HepG2 (cell line): ENCODE data around the gene HOXC4. TPM values are rescaled to one million over a fixed set of nuclear protein-coding genes. Genes with fewer than 3 reads are reported as not detected.

ENCODE experiments used
- ATAC-seq: fragments of 200-7000 bp; cut with Tn5 transposase; 3 replicates; pipeline ENCODE4 v1.9.1; 2020; ENCODE audit warnings: mild to moderate bottlenecking, moderate library complexity
- BruUV-seq: library from RNA; stranded (reverse); fragments of 400-500 nt; replicated peaks from 2 replicates; lab custom pipeline; 2021; lab: Mats Ljungman, UMichigan
- CTCF ChIA-PET: fragments of 300-600 bp; formaldehyde crosslinking; extraction: SDS; loops from one replicate; lab custom pipeline; 2021; ENCODE audit warnings: low total read pairs, inconsistent platforms, low intra/inter-chr PET ratio; lab: Yijun Ruan, JAX
- POLR2A ChIA-PET: fragments of 350-600 bp; sonication (Branson Sonifier 250); formaldehyde crosslinking; loops from one replicate; lab custom pipeline; 2020; ENCODE audit warnings: antibody characterized with exemption, inconsistent platforms; lab: Yijun Ruan, JAX
- DNase-seq: peaks from one replicate; pipeline ENCODE4 v3.0.0-alpha.2; 2015; ENCODE audit warnings: low spot score
- FAIRE-seq: peaks from 3 replicates; lab custom pipeline; 2011; peaks lifted over from hg19 to GRCh38; lab: Jason Lieb, UNC
- H2AFZ ChIP-seq: one replicate; pipeline ENCODE4 v1.6.1; 2011; ENCODE audit warnings: low read length, inconsistent platforms
- H3K27ac ChIP-seq: fragments of 300-600 bp; 3 replicates; pipeline ENCODE4 v1.8.0; 2011; ENCODE audit warnings: mixed run types, mild to moderate bottlenecking, mixed read lengths, low read length, inconsistent platforms; ENCODE audit not compliant: insufficient read depth; ENCODE audit errors: extremely low read length
- H3K27me3 ChIP-seq, 2 experiments: fragments of 200-600 bp in 1 of 2; 2 replicates in 1 of 2; 3 replicates in 1 of 2; pipeline versions ENCODE4 v1.6.0 to v1.8.0; 2011; ENCODE audit warnings: low read length in 2 of 2, mild to moderate bottlenecking in 2 of 2, moderate library complexity in 2 of 2, inconsistent platforms in 1 of 2; ENCODE audit not compliant: insufficient read depth in 2 of 2, control insufficient read depth in 1 of 2
- H3K36me3 ChIP-seq, 2 experiments: fragments of 200-600 bp in 1 of 2; replicated peaks in 1 of 2; 2 replicates in 1 of 2; 3 replicates in 1 of 2; pipeline versions ENCODE4 v1.5.1 to v1.8.0; 2011; ENCODE audit warnings: low read length in 2 of 2, inconsistent platforms in 1 of 2; ENCODE audit not compliant: insufficient read depth in 2 of 2, control insufficient read depth in 1 of 2
- H3K4me1 ChIP-seq: 2 replicates; pipeline ENCODE4 v1.5.1; 2012; ENCODE audit warnings: low read length, inconsistent platforms; ENCODE audit not compliant: insufficient read depth
- H3K4me2 ChIP-seq: 2 replicates; pipeline ENCODE4 v1.6.0; 2011; ENCODE audit warnings: low read depth, low read length, inconsistent platforms
- H3K4me3 ChIP-seq, 3 experiments: fragments of 200-600 bp in 1 of 3; sonication (generic), shearing (Covaris generic) in 1 of 3; replicated peaks in 1 of 3; 2 replicates each; pipeline ENCODE4 v1.5.1; 2011 to 2016; ENCODE audit warnings: low read length in 3 of 3, inconsistent platforms in 2 of 3, low read depth in 2 of 3, mild to moderate bottlenecking in 2 of 3, control low read depth in 1 of 3, mixed read lengths in 1 of 3; ENCODE audit not compliant: insufficient read depth in 1 of 3
- H3K79me2 ChIP-seq: one replicate; pipeline ENCODE4 v1.6.1; 2011; ENCODE audit warnings: low read length, inconsistent platforms; ENCODE audit not compliant: insufficient read depth
- H3K9ac ChIP-seq: 2 replicates; pipeline ENCODE4 v1.6.0; 2011; ENCODE audit warnings: mild to moderate bottlenecking, low read depth, low read length, inconsistent platforms; ENCODE audit not compliant: insufficient read depth
- H3K9me3 ChIP-seq: 2 replicates; pipeline ENCODE4 v1.5.1; 2012; ENCODE audit warnings: mild to moderate bottlenecking, low read length
- H4K20me1 ChIP-seq: 2 replicates; pipeline ENCODE4 v1.6.0; 2011; ENCODE audit warnings: inconsistent platforms, mild to moderate bottlenecking, low read length, moderate library complexity; ENCODE audit not compliant: insufficient read depth
- EZH2 ChIP-seq: conservative IDR thresholded peaks from 2 replicates; pipeline ENCODE4 v1.6.1; 2012; ENCODE audit warnings: mild to moderate bottlenecking, low read depth, low read length, moderate library complexity
- KLF12 ChIP-seq: sonication (generic); formaldehyde crosslinking; IDR thresholded peaks from 2 replicates; pipeline ENCODE4 v1.4.0; 2020; ENCODE audit warnings: missing genetic modification reagents, borderline replicate concordance
- MED1 ChIP-seq: sonication (generic); formaldehyde crosslinking; IDR thresholded peaks from 2 replicates; pipeline ENCODE4 v1.4.0; 2020; ENCODE audit warnings: missing genetic modification reagents
- POGZ ChIP-seq: sonication (generic); formaldehyde crosslinking; IDR thresholded peaks from 2 replicates; pipeline ENCODE4 v1.4.0; 2020; ENCODE audit warnings: mild to moderate bottlenecking, missing genetic modification reagents
- POLR2G ChIP-seq: fragments of 200-400 bp; formaldehyde crosslinking; IDR thresholded peaks from 2 replicates; pipeline ENCODE4 v1.6.1; 2018; ENCODE audit warnings: mild to moderate bottlenecking, low read depth, low read length, moderate library complexity
- PRPF4 ChIP-seq: fragments of 200-400 bp; formaldehyde crosslinking; IDR thresholded peaks from 2 replicates; pipeline ENCODE4 v1.6.1; 2016; ENCODE audit warnings: low read length, low read depth; ENCODE audit not compliant: poor library complexity, severe bottlenecking
- RBM39 ChIP-seq: fragments of 200-400 bp; formaldehyde crosslinking; IDR thresholded peaks from one replicate; pipeline ENCODE4 v1.6.1; 2018; ENCODE audit warnings: antibody characterized with exemption, mild to moderate bottlenecking, low read depth, low read length; ENCODE audit not compliant: poor library complexity, severe bottlenecking
- SMARCC2 ChIP-seq: fragments of 450-650 bp; IDR thresholded peaks from 2 replicates; pipeline ENCODE4 v1.6.1; 2017; ENCODE audit warnings: antibody characterized with exemption, mild to moderate bottlenecking
- TCF12 ChIP-seq, 2 experiments: fragments of 450-650 bp in 1 of 2; sonication (generic) in 1 of 2; formaldehyde crosslinking in 1 of 2; IDR thresholded peaks; 2 replicates each; pipeline versions ENCODE4 v1.6.1 to v1.8.0; 2017 to 2022; ENCODE audit warnings: antibody characterized with exemption in 1 of 2, mild to moderate bottlenecking in 1 of 2, missing genetic modification reagents in 1 of 2, moderate library complexity in 1 of 2
- U2AF2 ChIP-seq: fragments of 200-400 bp; formaldehyde crosslinking; IDR thresholded peaks from 2 replicates; pipeline ENCODE4 v1.6.1; 2017; ENCODE audit warnings: low read depth, mild to moderate bottlenecking, low read length
- ZNF780A ChIP-seq: sonication (generic); formaldehyde crosslinking; IDR thresholded peaks from 2 replicates; pipeline ENCODE4 v1.8.0; 2022; ENCODE audit warnings: mild to moderate bottlenecking, missing genetic modification reagents, moderate library complexity
- ZNF841 ChIP-seq: sonication (generic); formaldehyde crosslinking; IDR thresholded peaks from 2 replicates; pipeline ENCODE4 v1.8.1; 2023; ENCODE audit warnings: missing genetic modification reagents, borderline replicate concordance
- WGBS: methylation state at CpG from one replicate; pipeline ENCODE4 v1.1.6; 2017; ENCODE audit warnings: low lambda C conversion rate; 5-methylcytosine and 5-hydroxymethylcytosine counted together
- in situ Hi-C: cut with HindIII; loops from 2 replicates; pipeline ENCODE4 v1.10.0; 2017; ENCODE audit warnings: low pct_unique_long_range_greater_than_20kb; ENCODE audit not compliant: extremely low pct_ligation_motif_present
- intact Hi-C: fragments of 100-400 bp; cut with micrococcal nuclease; formaldehyde crosslinking; loops from one replicate; pipeline ENCODE4 v1.10.0; 2022; ENCODE audit not compliant: unreplicated experiment
- polyA plus RNA-seq, 8 experiments: library from polyadenylated mRNA; depleted of rRNA in 3 of 8; stranded (reverse) in 7 of 8; unstranded in 1 of 8; fragments of >200 nt; fragmentation: Illumina TruSeq in 4 of 8; extraction: Trizol in 4 of 8; gene quantifications; 2 replicates each; pipeline versions ENCODE4 v1.2.1 to v1.2.3, GENCODE V29; 2011 to 2016; ENCODE audit warnings: low read depth in 4 of 8, missing spikeins in 1 of 8, mixed read lengths in 1 of 8; ENCODE audit not compliant: insufficient read depth in 1 of 8
- total RNA-seq, 5 experiments: library from RNA; depleted of rRNA; stranded (reverse); fragments of >200 nt; fragmentation: Illumina TruSeq; extraction: Trizol; gene quantifications; 2 replicates each; pipeline ENCODE4 v1.2.3, GENCODE V29; 2016; ENCODE audit warnings: low read depth in 1 of 5
- TF ChIP-seq, protein P1 (sequence below): sonication (generic); formaldehyde crosslinking; IDR thresholded peaks from 2 replicates; pipeline ENCODE4 v1.5.0; 2020; ENCODE audit warnings: mild to moderate bottlenecking, missing genetic modification reagents
- TF ChIP-seq, protein P2 (sequence below): sonication (generic); formaldehyde crosslinking; IDR thresholded peaks from 2 replicates; pipeline ENCODE4 v1.4.0; 2020; ENCODE audit warnings: mild to moderate bottlenecking, missing genetic modification reagents

The HOXC4 gene
- total and polyA plus RNA-seq, 2 of the 13 experiments (the other 11 are each of a cell fraction or from before 2014, with no cell fraction given) = not detected

DNA sequence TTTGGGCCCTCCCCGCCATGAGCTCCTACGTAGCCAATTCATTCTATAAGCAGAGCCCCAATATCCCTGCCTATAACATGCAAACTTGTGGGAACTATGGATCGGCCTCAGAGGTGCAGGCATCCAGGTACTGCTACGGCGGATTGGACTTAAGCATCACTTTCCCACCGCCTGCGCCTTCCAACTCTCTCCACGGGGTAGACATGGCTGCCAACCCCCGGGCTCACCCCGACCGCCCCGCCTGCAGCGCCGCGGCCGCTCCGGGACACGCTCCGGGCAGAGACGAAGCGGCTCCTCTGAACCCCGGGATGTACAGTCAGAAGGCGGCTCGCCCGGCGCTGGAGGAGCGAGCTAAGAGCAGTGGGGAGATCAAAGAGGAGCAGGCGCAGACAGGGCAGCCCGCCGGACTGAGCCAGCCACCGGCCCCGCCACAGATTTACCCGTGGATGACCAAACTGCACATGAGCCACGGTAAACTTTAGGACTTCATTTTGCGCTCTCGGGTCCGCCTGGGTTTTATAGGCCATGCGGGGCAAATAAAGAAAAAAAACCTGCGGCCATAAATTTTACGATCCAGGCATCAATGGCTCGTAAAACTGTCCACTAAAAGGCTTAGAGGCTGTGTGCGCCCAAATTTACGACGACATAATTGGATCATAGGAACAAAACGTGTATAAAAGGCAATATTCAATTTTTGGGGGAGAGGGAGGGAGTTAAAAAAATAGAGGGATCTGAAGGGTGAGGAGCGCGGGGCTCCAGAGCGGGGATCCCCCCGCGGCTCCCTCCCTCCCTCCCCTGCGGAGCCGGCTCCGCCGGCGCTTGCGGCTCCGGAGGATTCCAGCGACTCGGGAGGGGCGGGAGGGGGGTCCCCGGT, 20.3 kb upstream of the HOXC4 start:
- Histone ChIP-seq H3K4me3 (peak overlapping the region in 1 of 3 experiments; percentile 32; a peak in 2 of 6 replicates), H4K20me1 (no peaks in the 10 kb centered on the region), H3K4me1 (peaks cover 7% of the 10 kb centered on the region; the same call in 1 of the 2 replicates), H3K9ac (no peak overlapping the region), H2AFZ (no peak overlapping the region), H3K27ac (no peak overlapping the region), H3K9me3 (no peaks in the 10 kb centered on the region), H3K27me3 (peaks cover 5 to 71% of the 10 kb centered on the region in 2 experiments; a peak in 4 of 5 replicates), H3K79me2 (no peaks in the 10 kb centered on the region), H3K36me3 (no peaks in the 10 kb centered on the region), H3K4me2 (peak overlapping the region; percentile 62)
- DNase-seq (peak; percentile 4), ATAC-seq (peak; percentile 59), FAIRE-seq (no peak)
- ChIA-PET POLR2A (no interaction called here), CTCF (interaction anchor here (0.6 to 3.7 kb wide), 7 partner anchors 158 to 183 kb away, joined by 3 to 33 read pairs (median 5); no protein-coding TSS in a partner anchor)
- intact Hi-C loops = loop anchor here (5.0 kb wide), 1 partner anchor 104 kb away; no protein-coding TSS in a partner anchor
- in situ Hi-C loops = loop anchor here (5.0 kb wide), 2 partner anchors 99 to 159 kb away; no protein-coding TSS in a partner anchor
- TF ChIP-seq SMARCC2 (no peak), POGZ (CRISPR knock-in tag) (no peak), U2AF2 (no peak), KLF12 (no peak), RBM39 (no peak), PRPF4 (no peak), POLR2G (no peak), EZH2 (peak; percentile 90), MED1 (no peak), ZNF780A (CRISPR knock-in tag) (no peak), ZNF841 (CRISPR knock-in tag) (no peak), TCF12 (IDR thresholded peaks at IDR 0.05) (no peak), TCF12 (CRISPR knock-in tag; IDR thresholded peaks at IDR 0.05) (no peak)
- TF ChIP-seq, protein P1, sequence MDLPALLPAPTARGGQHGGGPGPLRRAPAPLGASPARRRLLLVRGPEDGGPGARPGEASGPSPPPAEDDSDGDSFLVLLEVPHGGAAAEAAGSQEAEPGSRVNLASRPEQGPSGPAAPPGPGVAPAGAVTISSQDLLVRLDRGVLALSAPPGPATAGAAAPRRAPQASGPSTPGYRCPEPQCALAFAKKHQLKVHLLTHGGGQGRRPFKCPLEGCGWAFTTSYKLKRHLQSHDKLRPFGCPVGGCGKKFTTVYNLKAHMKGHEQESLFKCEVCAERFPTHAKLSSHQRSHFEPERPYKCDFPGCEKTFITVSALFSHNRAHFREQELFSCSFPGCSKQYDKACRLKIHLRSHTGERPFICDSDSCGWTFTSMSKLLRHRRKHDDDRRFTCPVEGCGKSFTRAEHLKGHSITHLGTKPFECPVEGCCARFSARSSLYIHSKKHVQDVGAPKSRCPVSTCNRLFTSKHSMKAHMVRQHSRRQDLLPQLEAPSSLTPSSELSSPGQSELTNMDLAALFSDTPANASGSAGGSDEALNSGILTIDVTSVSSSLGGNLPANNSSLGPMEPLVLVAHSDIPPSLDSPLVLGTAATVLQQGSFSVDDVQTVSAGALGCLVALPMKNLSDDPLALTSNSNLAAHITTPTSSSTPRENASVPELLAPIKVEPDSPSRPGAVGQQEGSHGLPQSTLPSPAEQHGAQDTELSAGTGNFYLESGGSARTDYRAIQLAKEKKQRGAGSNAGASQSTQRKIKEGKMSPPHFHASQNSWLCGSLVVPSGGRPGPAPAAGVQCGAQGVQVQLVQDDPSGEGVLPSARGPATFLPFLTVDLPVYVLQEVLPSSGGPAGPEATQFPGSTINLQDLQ (CRISPR knock-in tag) = no peak
- TF ChIP-seq, protein P2, sequence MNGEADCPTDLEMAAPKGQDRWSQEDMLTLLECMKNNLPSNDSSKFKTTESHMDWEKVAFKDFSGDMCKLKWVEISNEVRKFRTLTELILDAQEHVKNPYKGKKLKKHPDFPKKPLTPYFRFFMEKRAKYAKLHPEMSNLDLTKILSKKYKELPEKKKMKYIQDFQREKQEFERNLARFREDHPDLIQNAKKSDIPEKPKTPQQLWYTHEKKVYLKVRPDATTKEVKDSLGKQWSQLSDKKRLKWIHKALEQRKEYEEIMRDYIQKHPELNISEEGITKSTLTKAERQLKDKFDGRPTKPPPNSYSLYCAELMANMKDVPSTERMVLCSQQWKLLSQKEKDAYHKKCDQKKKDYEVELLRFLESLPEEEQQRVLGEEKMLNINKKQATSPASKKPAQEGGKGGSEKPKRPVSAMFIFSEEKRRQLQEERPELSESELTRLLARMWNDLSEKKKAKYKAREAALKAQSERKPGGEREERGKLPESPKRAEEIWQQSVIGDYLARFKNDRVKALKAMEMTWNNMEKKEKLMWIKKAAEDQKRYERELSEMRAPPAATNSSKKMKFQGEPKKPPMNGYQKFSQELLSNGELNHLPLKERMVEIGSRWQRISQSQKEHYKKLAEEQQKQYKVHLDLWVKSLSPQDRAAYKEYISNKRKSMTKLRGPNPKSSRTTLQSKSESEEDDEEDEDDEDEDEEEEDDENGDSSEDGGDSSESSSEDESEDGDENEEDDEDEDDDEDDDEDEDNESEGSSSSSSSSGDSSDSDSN (CRISPR knock-in tag) = 0 out of 2 replicates have a peak, but pooled peaks have one; percentile 10
- no TSS peak for BruUV-seq
- 11% methylated on average over 30 of the region's 61 CpGs for WGBS
